Hepatocyte (in vitro differentiated cells): ENCODE results near the gene RNF34. TPM values are rescaled to one million over a fixed set of nuclear protein-coding genes. Genes with fewer than 3 reads are reported as not detected.

Experiments
- DNase-seq: peaks from one replicate; pipeline ENCODE4 v3.0.0-alpha.2; 2016; ENCODE audit warnings: low spot score
- H2AFZ ChIP-seq: fragments of 200-600 bp; sonication (generic); 2 replicates; pipeline ENCODE4 v1.6.0; 2016; ENCODE audit warnings: antibody characterized with exemption, mild to moderate bottlenecking
- H3K27ac ChIP-seq: fragments of 200-600 bp; sonication (generic); 2 replicates; pipeline ENCODE4 v1.5.1; 2016; ENCODE audit warnings: mild to moderate bottlenecking
- H3K27me3 ChIP-seq: fragments of 200-600 bp; sonication (generic); 2 replicates; pipeline ENCODE4 v1.6.1; 2016
- H3K36me3 ChIP-seq: fragments of 200-600 bp; sonication (generic); replicated peaks from 2 replicates; pipeline ENCODE4 v1.5.1; 2016; ENCODE audit warnings: low read depth; ENCODE audit not compliant: insufficient read depth
- H3K4me1 ChIP-seq: fragments of 200-600 bp; sonication (generic); 2 replicates; pipeline ENCODE4 v1.5.1; 2016; ENCODE audit warnings: mild to moderate bottlenecking, moderate library complexity; ENCODE audit not compliant: insufficient read depth
- H3K4me2 ChIP-seq: fragments of 200-600 bp; sonication (generic); 2 replicates; pipeline ENCODE4 v1.6.0; 2016
- H3K4me3 ChIP-seq: fragments of 200-600 bp; sonication (generic); 2 replicates; pipeline ENCODE4 v1.5.1; 2016; ENCODE audit warnings: mild to moderate bottlenecking
- H3K79me2 ChIP-seq: fragments of 200-600 bp; sonication (generic); 2 replicates; pipeline ENCODE4 v1.6.0; 2017; ENCODE audit warnings: mild to moderate bottlenecking
- H3K9me2 ChIP-seq: fragments of 200-600 bp; sonication (generic); replicated peaks from 2 replicates; pipeline ENCODE4 v1.6.0; 2017; ENCODE audit warnings: mild to moderate bottlenecking; ENCODE audit not compliant: insufficient read depth
- H3K9me3 ChIP-seq: fragments of 200-600 bp; sonication (generic); 2 replicates; pipeline ENCODE4 v1.5.1; 2016; ENCODE audit warnings: low read depth, mild to moderate bottlenecking
- H4K20me1 ChIP-seq: fragments of 200-600 bp; sonication (generic); 2 replicates; pipeline ENCODE4 v1.6.0; 2016; ENCODE audit warnings: mild to moderate bottlenecking; ENCODE audit not compliant: insufficient read depth, poor library complexity, severe bottlenecking
- CTCF ChIP-seq: fragments of 200-600 bp; sonication (generic); IDR thresholded peaks from 2 replicates; pipeline ENCODE4 v1.5.1; 2016; ENCODE audit warnings: antibody characterized with exemption, mild to moderate bottlenecking; ENCODE audit not compliant: poor library complexity
- EZH2 ChIP-seq: fragments of 200-600 bp; sonication (generic); IDR thresholded peaks from 2 replicates; pipeline ENCODE4 v1.6.1; 2016; ENCODE audit warnings: antibody characterized with exemption, mild to moderate bottlenecking, borderline replicate concordance
- EZH2phosphoT487 ChIP-seq: fragments of 200-600 bp; sonication (generic); IDR thresholded peaks from one replicate; pipeline ENCODE4 v1.6.1; 2018; ENCODE audit warnings: antibody characterized with exemption, mild to moderate bottlenecking, low read depth, moderate library complexity; ENCODE audit not compliant: unreplicated experiment, severe bottlenecking
- WGBS: methylation state at CpG from one replicate; pipeline ENCODE4 v1.1.6; 2016; ENCODE audit warnings: low lambda C conversion rate; ENCODE audit errors: missing lambda C conversion rate; 5-methylcytosine and 5-hydroxymethylcytosine counted together
- polyA plus RNA-seq: library from polyadenylated mRNA; unstranded; fragments of >200 nt; fragmentation: Nextera tagmentation; extraction: Ambion mirVana; gene quantifications from 2 replicates; pipeline ENCODE4 v1.2.1, GENCODE V29; 2016
- total RNA-seq: library from RNA; depleted of rRNA; stranded (reverse); fragments of >200 nt; gene quantifications from 2 replicates; pipeline ENCODE4 v1.2.3, GENCODE V29; 2014

The RNF34 gene
- total and polyA plus RNA-seq, 2 experiments from 2014 or later = 37.0 to 42.2 TPM

DNA sequence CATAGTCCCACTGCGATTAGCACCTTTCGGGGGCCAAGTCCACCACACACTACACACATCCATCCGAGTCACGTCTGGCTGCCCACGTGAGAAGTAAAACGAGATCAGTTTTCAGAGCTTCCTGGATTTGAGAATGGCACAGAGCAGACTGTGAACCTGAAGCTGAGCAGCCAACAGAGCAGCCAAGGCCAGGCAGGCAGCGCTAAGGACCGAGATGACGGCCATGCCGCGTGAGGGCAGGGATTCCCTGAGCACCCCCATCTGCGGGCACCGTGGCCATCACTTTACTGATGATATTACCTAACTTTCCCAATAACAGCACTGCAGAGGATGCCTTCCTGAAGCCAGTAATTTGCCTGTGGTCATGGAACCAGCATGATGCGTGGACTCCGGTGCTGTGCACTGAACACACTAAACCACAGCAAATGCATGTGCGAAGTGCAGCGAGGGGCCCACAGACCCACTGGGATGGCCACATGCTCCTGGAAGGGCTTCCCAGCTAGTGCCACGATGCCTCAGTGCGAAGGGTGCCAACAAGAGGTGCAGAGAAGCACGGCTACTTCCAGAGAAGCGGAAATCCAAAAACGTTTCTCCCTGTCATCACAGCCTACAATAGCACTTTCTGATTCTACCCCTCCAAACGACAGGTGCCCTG lies 56.0 kb downstream of the RNF34 start:
- H3K4me2 ChIP-seq = no peak overlapping the region
- peaks cover 6% of the 10 kb centered on the region for H3K4me1 ChIP-seq
- WGBS = 92% methylated on average over 23 of the region's 23 CpGs
- no peaks in the 10 kb centered on the region for H3K36me3 ChIP-seq
- H2AFZ ChIP-seq = no peak overlapping the region
- H3K79me2 ChIP-seq = peaks cover 47% of the 10 kb centered on the region
- no peak overlapping the region for H3K27ac ChIP-seq
- DNase-seq = no peak
- H3K9me3 ChIP-seq = no peaks in the 10 kb centered on the region
- no peaks in the 10 kb centered on the region for H4K20me1 ChIP-seq
- TF ChIP-seq EZH2phosphoT487 (no peak), EZH2 (no peak), CTCF (no peak)
- H3K9me2 ChIP-seq = no peaks in the 10 kb centered on the region
- H3K27me3 ChIP-seq = no peaks in the 10 kb centered on the region
- H3K4me3 ChIP-seq = no peak overlapping the region

DNA sequence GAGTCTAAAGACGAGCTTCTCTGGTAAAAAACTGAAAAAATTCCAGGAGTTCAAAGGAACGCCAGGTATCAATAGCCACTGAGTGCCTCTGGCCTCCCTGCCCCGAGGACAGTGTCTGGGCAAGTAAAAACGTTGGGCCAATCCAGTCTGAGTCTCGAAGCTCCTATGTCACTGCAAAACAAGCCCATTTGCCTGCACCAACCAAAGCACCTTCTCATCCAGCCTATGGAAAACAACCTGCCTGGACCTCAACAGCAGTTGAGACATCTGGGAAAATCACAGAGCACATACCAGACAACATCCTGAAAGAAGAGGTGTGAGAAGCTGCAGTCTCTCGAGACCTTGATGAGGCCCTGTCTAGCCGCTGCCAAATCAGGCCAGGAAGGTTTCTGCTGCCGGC lies 56.6 kb downstream of the RNF34 start:
- H3K79me2 ChIP-seq = peaks cover 51% of the 10 kb centered on the region
- DNase-seq = no peak

DNA sequence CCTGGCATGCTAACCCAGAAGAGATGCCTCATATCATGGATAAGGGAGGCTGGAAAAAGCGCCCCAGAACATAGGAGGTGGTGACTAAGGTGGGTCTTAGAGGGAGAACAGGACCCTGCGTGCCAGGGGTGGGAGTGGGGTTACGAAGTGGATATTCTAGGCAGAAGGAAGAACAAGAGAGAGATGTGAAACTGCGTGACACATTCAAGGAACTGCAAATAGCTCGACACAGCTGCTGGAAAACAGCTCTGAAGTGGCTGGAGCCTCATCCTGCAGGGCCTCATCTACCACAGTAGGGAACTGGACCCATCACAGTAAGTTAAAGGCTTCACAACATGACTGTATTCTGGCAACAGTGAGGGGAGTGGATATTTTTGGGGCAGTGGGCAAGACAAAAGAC lies 61.1 kb downstream of the RNF34 start:
- no peak overlapping the region for H3K4me3 ChIP-seq
- no peaks in the 10 kb centered on the region for H3K36me3 ChIP-seq
- no peak overlapping the region for H2AFZ ChIP-seq
- peaks cover 22% of the 10 kb centered on the region for H4K20me1 ChIP-seq
- H3K4me1 ChIP-seq = peaks cover 5% of the 10 kb centered on the region
- H3K27ac ChIP-seq = no peak overlapping the region
- H3K9me3 ChIP-seq = no peaks in the 10 kb centered on the region
- TF ChIP-seq EZH2phosphoT487 (no peak), EZH2 (no peak), CTCF (no peak)
- DNase-seq = no peak
- 99% methylated on average over 5 of the region's 5 CpGs for WGBS
- no peak overlapping the region for H3K4me2 ChIP-seq
- H3K79me2 ChIP-seq = peaks cover 83% of the 10 kb centered on the region
- H3K27me3 ChIP-seq = no peaks in the 10 kb centered on the region
- no peaks in the 10 kb centered on the region for H3K9me2 ChIP-seq

More for the DNA sequence above, 56.6 kb downstream of the RNF34 start:
- Histone ChIP-seq H3K9me2 (no peaks in the 10 kb centered on the region), H4K20me1 (peaks cover 5% of the 10 kb centered on the region), H2AFZ (no peak overlapping the region), H3K27me3 (no peaks in the 10 kb centered on the region), H3K27ac (no peak overlapping the region), H3K4me2 (no peak overlapping the region), H3K4me3 (no peak overlapping the region), H3K4me1 (peaks cover 6% of the 10 kb centered on the region), H3K36me3 (no peaks in the 10 kb centered on the region), H3K9me3 (no peaks in the 10 kb centered on the region)
- WGBS = 76% methylated on average over 8 of the region's 8 CpGs
- TF ChIP-seq EZH2phosphoT487 (no peak), CTCF (no peak), EZH2 (no peak)

- peaks cover 54% of the 10 kb centered on the region for H3K79me2 ChIP-seq
- WGBS = 96% methylated on average over 13 of the region's 13 CpGs
- no peaks in the 10 kb centered on the region for H3K9me2 ChIP-seq
- H3K27ac ChIP-seq = no peak overlapping the region
- DNase-seq = no peak
- H3K4me2 ChIP-seq = no peak overlapping the region
- no peaks in the 10 kb centered on the region for H3K9me3 ChIP-seq
- TF ChIP-seq CTCF = no peak
- no peak for TF ChIP-seq EZH2phosphoT487
- TF ChIP-seq EZH2 = no peak
- H3K27me3 ChIP-seq = no peaks in the 10 kb centered on the region
- no peak overlapping the region for H2AFZ ChIP-seq
- H3K4me1 ChIP-seq = peaks cover 6% of the 10 kb centered on the region
- peaks cover 22% of the 10 kb centered on the region for H4K20me1 ChIP-seq
- H3K36me3 ChIP-seq = no peaks in the 10 kb centered on the region
- H3K4me3 ChIP-seq = no peak overlapping the region
Observed at GRCh38 chr12:121464331-121464730, 64.4 kb downstream of the RNF34 start.
